GM12872 (cell line): Measurements from ENCODE around the gene AIP.

Source experiments
- CTCF ChIP-seq: IDR thresholded peaks from 3 replicates; pipeline ENCODE4 v1.5.1; 2011; ENCODE audit warnings: low read depth, mild to moderate bottlenecking, low read length, moderate library complexity; ENCODE audit not compliant: insufficient read depth

Gene AIP

DNA sequence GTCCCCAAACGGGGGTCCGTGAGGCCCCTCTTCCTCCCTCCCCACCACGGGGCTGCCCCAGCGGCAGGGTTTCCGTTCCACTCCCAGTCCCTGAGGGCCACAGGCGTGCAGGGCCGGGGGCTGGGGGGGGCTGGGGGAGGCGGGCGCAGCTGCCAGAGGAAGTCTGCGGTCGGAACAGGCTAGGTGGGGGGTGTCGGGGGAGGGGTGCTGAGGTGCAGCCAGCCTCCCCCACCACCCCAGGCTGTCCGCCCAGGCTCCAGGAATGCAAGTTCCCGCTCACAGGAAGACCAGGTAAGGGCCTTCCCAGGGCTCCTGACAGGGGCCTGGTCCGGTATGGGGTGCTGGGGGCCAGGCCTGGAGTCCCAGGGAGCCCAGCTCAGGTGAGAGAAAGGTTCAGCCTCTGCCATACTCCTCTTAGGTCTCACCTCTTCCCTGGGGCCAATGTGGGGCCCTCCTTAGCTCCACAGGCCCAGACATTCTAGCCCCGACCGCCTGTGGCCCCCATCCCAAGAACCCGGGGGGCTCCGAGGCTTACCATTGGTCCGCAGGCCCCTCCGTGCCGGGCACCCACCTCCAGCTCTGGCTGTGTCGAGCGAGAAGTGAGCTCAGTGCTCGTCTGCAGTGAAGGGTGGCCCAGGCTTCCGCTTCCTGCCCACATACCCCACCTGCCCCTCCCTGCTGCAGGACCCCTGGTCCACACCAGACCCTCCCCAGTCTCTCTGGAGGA is 45.6 kb upstream of the AIP start, which contains the start of gene PTPRCAP:
Gene PTPRCAP, minus strand, starts transcription at position 601 of the 727 bp plus-strand sequence. Its CDS starts 63 bp downstream, at position 538.
- no peak for TF ChIP-seq CTCF

GRCh38 chr11:67437809-67438157 is 45.0 kb upstream of the AIP start:
- no peak for TF ChIP-seq CTCF

GRCh38 chr11:67438158-67438902 is 44.5 kb upstream of the AIP start:
- no peak for TF ChIP-seq CTCF

DNA sequence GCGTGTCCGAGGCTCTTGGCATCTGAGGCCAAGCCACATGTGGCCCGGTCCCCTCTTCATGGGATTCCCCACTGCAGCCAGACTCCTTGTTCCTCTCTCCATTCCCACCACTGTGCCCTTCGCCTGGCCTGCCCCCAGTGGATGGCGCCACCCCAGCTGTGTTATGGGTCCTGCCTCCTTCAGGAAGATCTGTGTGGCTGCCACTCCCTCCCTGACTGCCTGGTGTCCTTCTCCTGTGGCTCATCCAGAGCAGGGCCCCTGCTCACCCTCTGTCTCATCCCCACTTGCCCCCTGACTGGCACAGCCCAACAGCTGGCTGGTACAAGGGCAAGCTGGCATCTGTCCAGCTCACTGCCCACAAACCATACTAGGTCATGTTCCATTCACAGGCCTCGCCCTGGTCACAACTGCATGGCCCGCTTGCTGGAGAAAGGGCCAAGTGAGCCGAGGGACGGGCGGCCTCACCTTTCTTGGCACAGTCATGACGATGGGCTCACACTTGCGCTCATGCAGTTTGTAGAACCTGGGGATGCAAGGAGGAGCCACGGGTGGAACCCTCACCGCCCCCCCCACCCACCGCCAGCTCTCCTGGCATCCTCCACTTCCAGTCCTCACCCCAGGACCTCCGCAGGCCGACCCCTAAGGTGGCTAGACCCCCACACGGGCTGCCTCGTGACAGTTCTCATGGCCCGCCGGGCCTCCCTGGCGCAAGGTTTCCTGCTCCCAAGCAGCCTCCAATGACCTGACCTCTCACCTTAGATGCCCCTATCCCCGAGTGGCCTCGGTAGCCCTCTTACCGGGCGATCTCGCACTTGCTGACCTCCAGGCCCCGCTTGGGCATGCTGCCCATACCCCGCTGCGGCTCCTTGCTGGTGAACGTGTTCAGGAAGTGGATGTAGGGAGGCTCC is 43.3 kb upstream of the AIP start:
- 0 out of 3 replicates have a peak, but pooled peaks have one; percentile 28 for TF ChIP-seq CTCF

DNA sequence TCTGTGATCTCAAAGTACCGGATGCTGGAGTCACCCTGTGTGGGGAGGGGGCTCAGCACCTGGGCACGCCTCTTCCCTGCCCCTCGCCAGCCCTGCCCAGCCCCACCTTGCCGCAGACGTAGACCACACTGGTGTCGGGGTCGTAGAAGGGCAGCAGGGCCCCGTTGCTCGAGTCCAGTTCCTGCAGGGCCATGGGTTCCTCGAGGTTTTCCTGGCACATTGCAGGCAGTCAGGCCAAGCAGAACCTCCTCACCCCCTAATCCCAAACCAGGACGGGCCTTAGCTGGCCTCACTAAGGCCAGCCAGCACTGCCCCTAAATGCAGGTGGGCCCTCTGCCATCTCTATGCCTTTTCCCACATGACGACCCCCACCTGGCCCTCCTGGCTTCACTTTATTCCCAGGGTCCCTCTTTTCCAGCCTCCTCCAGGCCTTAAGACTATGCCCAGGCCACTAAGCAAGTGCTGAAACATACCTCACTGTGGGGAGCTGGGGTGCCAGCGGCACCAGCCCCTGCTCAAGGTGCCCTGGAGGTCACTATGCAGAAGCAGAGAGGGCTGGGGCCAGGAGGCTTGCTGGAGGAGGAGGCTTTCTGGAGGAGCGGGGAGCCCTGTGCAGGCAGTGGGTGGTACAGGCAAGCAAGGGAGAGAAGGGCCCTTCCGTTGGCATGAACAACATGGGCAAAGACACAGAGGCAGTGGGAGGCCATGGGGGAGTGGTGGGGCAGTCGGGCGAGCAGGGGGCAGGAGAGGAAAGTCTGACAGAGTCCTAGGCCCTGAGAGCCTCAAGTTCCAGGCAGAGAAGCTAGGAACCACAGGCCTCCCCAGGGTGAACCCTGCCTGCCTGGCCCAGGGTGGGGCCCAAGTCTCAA is 42.4 kb upstream of the AIP start:
- TF ChIP-seq CTCF, result no peak

- TF ChIP-seq CTCF, result no peak
Observed at GRCh38 chr11:67441098-67441563, 41.7 kb upstream of the AIP start.
